ENCODE measurements around the gene ACSBG1.

ACSBG1 gene

DNA sequence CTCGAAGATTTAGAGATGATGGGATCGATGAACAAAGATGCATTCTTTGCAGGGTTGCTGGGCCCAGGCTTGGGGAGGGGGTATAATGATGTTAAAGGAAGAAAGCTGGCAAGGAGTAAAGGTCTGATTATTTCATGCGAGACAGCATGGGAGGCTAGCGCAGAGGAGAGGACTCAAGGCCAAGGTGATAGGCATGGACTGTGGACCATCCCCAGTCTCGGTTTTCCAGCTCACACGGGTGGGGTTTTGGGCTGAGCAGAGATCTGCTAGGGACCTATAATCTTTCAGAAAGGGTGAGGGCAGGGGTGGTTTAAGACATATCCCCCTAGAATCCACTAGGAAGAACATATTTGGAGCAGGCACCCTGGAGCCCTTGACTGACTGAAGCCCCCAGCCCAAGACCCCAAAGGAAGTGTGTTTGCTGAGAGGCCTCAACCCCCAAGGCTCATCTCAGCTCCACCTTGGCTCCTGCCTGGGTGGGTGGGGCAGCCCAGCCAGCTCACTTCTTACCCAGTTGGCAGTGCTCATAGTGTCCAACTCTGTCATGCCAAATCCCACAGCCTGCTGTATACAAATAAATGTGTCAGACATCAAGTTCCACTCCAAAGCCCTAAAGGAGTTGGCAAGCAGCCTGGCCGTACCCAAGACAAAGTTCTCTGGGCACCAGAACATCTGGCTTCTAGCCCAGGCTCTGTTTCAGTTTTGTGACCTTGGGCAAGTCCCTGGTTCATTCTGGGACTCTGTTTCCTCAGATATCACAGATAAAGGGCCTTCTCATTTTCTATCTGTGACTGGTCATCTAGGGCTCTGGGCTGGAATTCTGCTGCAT is 17.9 kb downstream of the ACSBG1 start:
- DNase-seq = no peak

DNA sequence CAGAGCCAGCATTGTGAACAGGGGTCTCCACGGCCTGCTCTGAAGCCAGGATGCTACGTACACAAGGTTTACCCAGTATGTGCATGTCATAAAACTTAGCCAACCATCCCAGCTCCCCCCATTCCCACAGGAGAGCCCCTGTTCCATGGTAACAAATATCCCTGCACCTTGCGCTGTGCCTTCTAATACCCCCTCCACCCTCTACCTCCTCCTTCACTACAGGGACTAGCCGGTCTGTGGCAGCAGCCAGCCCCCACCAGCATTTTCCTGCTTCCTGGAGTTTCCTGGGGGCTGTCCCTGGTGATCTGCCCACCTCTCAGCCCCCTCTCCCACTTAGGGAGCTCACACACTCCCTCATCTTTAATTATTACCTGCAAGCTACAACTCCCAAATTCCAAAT is 20.4 kb downstream of the ACSBG1 start:
- no peak for DNase-seq

DNA sequence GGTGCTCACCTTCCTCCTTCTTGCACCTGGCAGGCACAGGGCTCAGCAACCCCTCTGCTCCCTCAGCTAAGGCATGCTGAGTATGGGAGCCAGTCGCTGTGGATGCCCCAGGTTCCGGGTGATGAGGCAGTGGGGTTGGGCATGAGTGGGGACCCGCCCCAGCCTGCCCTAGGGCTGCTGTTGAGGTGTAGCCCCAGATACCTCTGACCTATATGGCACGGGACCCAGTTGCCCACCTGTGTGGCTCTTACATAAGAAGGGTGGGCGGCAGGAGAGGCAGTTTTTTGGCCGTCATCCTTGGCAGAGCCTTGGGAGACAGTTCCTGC is 21.0 kb downstream of the ACSBG1 start:
- no peak for DNase-seq

DNA sequence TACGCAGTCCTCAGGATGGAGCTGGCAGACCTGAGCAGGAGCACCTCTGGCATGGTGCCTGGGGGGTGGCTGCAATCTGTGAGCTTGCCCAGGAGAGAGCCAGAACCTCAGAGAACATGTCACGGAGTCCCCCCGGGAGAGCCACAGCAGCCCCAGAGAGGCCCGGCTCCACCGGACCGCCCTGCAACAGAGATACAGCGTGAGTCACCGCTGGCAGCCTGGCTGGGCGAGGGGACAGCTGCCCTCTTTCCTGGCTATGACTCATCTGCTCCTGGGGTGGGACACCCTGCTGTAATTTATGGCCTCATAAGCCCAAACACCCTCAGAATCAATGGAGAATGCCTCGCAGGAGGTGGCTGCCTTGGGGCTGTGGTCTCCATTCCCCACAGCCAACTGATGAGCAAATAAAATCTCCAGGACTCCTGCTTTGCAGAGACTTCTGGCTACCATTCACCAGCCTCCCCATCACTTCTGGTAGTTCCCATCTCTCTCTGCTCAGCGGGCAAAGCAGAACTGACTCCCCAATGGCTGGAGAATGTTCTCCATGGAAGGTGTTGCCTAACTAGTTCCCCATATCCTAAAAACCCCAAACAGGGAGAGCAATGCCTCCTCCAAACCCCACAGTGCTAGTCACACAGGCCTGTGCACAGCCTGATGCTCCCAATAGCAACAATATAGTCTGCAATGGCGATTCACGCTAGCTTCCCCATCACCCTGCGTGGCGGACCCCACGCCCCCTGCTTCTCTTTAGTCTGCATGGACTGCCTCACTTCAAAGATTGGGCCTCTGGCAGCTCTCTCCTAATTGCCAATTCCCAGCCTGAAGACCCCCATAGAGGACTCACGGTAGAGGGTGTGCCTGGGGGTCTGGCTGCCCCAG is 21.6 kb downstream of the ACSBG1 start:
- DNase-seq = no peak

DNA sequence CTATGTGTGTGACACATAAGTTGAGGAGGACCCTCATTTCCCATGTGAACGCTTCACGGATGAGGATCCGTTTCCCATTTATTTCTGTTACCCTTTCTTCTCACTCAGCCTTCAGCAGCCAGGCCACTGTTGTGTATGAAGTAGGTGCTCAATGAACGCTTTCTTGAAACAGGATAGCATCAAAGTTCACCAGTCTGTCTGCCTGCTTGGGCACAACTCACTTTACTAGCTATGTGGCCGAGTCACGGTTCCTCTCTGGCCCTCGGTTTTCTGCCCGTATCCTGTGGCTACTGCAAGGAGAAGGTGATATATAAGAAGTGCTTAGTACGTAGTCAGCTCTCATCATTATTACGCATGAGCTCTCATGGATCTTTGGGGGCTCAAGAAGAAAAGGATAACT is 22.4 kb downstream of the ACSBG1 start:
- no peak for DNase-seq

DNA sequence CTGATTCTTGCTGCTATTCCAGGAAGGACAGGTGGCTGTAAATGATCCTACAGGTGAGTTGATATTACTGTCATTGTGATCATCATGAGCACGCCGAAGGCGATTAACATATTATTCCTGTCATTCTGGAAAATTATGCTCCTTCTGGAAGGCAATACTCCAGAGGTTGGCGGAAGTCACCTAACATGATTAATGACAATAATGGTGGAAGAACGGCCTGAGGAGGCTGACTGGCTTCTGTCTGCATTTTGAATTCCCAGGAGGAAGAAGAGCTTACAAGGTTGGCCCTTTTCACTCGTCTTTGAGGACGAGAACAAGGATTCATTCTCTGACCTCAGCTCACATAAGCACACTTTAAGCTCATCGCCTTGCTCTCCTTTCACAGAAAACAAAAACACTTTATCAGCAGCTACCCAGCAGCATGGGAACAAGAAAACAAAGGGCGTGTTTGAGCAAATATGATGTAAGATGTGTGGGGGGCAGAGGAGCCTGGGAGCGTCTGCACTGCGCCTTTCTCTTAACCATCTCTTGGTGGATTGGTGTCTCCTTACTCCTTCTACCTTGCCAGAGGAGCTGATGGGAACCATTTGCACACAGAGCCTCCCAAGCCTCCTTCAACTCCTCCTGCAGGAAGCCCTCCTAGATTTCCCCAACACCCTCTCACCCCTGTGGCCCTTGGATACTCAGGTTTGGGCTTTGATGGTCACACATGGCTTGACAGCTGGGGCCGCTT is 23.0 kb downstream of the ACSBG1 start:
- no peak for DNase-seq

DNA sequence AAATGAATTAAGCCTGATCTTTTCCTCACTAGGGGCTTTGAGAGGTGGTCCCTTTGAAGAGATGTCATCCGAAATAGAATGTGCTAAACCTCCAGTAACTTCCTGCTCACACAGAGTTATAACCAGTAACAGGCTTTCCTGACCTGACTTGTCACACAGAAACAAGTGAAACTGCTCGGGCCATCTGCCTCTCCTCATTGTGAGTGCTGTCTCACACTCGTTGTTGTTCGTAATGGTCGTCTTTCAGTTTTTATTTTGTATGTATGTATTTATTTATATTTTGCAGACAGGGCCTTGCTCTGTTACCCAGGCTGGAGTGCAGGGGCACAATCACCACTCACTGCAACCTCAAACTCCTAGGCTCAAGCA is 24.0 kb downstream of the ACSBG1 start:
- no peak for DNase-seq

DNA sequence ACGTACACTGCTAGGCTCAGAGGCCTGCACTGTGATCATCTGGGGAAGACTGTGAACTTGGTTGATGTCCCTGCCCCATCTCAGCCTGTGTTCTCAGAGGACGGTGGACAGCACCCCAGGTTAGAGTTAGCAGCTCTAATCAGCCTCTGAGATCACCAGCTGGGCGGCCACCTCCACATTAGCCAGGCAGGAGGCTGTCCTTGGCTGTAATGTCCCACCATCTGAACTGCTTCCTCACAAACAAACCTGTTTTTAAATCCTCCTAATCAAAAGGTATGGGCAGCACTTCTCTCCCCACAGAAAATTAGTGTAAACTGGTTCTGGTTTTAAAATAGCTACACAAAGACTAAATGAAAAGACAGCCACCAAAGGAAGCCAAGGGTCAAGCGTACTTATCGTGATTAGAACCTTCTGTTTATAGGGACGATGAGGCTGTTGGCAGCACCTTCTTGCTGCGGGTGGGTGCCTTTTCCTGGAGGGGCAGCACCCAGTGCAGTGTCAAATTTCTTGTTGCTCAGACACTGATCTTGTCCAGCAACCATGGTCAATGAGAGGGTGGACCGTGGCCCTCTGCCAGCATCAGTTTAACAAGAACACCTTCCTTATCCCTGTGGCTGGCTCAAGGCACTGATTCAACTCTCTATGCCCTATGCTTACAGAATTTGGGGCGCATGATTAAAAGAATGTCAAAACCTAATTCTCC is 24.6 kb downstream of the ACSBG1 start:
- no peak for DNase-seq

DNA sequence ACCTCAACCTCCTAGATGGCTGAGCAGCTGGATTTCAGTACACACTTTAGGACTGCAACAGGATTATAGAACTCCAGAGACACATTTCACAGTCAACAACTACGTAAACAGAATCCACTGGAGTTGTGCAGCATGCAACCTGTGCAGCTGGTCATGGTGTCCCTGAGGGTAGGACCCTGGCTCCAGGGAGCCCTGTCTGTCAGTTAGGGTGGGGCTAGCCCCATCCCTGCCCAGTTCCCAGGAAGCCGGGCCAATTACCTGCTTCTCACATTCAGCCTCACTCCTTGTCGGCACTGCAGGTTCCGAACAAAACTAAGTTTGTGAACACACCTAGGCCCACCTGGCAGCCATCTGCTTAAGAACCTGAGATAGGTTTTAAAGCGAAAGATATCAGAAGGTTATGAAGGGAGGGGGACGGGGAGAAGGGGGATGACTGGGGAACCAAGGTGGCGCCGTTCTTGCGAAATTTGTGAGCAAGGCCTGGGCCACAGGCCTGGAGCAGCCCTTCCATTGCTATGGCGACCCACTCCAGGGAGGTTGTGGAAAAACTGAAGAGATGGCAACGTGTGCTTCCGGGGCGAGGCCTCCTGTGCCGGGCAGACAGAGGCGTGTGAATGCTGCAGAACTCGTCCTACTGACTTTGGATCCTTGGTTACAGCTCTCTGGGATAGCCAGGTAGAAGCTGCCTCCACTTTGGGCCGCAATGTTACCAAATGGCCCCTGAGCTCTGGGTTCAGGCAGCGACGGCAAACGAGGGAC is 25.3 kb downstream of the ACSBG1 start:
- DNase-seq = no peak

DNA sequence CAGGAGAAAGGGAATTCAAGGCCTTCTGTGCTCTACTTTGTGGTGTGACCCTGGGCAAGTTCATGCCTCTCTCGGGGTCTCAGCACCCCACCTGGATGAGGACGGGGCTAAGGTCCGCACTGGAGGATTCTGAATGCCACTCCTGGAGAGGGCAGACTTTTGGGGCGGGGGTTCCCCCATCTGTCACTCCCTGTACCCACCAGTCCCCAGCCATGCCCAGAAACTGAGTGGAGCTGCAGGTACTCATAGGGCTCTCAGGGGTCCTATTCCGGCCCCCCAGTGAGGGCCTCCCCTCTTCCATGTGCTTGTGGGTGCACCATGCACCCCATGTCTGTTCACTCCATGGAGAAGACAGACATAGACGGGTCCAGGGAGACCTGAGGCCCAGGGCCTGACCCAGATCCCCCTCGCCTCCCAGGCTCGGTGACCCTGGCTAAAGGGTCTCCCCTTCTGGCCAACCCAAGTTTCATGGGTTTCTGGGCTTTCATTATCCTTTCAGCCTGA is 26.0 kb downstream of the ACSBG1 start:
- DNase-seq = no peak

DNA sequence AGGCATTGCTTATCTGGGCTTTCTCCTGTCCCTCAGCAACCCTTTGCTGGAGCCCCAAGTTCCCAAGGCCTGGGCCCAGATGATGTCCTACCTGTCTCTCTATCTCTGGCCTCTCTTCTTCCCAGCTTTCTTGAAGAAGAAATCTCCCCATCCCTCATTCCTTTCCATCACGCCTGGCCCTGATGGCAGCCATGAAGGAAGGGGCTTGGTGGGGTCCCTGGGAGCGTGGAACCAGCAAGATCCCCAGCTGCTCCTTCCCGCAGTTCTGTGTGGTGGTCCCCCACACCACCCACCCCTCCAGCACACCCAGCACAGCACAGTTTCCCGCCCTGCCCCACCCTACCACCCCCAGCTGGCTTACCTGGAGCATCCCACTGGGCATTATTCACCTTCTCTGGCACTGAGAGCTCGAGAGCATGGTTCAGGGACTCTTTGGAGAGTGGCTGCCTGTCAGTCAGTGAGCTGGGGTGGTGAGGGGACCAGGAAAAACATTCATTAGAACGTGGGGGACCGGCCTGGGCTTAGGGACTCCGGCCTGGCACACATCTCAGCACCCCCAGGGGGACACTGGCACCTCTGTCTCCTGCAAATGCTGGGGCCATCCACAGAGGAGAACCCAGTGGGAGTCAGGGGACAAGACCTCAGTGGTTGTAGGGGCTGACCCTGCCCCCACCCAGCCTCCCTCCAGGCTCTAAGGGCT is 26.6 kb downstream of the ACSBG1 start:
- DNase-seq = no peak

DNA sequence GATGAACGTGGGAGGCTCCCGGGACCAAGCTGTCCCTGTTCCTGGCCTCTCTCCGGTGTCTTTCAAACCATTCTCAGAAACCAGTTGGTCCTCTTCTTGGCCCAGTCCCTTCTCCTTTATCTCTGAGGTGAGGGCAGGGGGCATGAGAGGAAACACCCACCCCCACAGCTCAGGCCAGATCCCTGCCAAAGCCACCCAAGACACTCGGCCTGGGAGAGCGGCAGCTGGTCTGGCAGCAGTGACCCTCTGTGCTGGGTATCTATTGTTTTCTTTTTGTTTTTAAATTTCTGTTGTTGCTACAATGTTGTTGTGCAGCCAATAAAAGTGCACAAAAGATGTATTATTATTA is 27.3 kb downstream of the ACSBG1 start:
- DNase-seq = no peak

DNA sequence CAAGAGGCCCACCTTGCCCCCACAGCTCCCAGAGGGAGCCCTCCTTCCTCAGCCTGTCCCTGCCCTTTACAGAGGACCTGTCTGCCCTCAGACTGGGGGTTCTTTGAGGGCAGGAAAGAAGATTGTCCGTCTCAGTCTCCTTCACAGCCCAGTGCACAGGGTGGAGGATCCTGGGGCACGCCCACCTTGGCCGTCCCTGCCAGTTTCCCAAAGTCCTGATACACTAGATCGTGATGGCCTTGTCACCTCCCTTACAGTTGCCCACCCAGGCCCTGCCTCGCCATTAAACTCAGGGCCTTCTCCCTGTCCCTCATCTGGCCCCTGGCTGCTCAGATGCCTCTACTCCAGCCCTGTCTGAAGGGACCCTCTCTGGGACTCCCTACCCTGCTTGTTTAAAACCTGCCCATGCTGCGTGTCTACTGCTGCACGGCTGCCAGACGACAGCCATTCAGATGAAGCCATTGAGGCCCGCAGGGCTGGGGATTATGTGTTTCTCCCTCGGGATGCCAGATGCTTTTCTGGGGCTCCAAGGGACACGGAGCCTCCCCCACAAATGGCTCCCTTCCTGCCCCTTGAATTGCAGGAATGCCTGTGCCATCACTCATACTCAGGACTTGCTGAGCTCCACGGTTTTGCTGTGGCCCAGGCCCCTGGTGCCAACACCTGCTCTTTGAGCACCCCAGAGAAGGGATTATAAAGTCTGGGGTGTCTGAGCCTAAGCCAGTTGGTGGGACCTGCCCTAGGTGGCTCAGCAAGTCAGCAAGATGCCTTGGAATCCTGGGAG is 27.8 kb downstream of the ACSBG1 start:
- DNase-seq = no peak

DNA sequence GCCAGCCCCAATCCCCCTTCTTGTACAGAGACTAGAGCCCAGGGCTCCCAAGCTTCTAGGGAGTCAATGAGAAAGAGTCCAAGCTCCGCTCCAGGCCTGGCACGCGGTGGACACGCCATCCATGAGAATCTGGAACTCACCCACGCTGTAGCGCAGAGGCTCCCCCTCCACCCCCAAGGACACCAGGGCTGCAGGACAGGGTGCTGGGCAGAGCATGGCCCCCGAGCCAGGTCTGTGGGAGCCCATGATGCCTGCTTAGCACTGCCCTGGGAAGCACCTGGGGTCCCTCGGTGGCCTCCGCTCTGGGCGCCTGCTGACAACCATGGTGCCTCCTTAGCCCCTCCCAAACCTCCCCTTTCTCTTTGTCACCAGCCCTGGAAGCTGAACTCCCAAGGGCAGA is 28.5 kb downstream of the ACSBG1 start:
- no peak for DNase-seq

DNA sequence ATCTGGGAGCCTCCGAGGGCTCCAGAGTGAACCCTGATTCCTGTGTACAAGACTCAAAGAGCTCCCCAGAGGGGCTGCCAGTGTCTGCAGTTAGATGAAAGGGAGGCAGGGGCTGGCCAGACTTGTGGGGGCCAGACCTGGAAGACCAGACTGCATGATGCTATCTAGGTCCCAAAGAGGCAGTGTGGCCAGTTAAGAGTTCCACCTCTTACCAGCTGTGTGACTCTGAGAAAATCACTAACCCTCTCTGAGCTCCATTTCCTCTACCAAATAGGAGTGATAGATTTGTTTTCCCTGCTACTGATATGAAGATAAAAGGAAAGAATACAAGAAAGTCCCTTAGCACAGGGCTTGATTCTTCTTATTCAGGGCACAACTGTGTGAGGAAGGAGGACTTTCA is 29.0 kb downstream of the ACSBG1 start:
- no peak for DNase-seq

DNA sequence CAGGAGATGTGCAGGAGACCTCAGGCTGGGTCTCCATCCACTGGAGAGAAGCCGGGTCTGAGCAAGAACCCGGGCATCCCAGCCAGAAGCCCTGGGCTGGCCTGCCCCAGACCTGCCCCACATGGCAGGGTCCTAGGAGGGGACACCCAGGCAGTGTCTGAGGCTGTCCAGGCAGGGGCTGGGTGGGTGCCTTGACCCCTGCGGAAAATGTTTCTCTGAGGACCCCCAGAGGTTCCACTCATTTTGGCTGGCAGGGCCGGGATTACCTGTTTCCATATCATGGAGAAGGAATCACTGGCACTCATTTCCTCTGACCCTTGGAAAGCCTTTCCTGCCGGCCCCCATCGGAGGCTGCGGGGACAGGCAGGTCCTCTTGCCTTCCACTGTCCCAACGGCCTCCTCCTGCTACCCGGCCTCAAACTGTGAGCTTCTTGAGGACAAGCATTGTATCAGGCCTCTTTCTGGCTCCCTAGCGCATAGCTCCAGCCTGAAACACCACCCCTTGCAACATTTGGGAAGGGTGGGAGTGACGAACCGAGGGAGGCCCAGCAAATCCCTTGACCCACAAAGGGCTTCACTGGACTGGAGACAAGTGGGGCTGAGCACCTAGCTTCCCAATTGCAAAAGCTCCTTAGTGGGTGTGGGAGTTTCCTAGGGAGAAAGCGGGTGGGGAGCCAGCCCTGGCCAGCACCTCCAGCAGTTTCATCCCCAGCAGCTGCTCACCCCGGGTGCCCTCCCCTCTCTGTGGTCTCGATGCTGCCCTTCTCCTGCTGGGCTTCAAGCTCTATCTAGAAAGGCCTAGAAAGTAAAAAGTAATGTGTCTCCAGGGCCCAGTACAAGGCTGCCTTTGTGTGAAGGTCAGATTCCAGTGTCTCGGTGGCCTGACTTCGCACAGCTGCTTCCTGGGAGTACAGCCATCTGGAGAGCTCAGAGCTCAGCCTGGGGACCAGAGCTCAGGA is 29.7 kb downstream of the ACSBG1 start:
- DNase-seq = no peak

DNA sequence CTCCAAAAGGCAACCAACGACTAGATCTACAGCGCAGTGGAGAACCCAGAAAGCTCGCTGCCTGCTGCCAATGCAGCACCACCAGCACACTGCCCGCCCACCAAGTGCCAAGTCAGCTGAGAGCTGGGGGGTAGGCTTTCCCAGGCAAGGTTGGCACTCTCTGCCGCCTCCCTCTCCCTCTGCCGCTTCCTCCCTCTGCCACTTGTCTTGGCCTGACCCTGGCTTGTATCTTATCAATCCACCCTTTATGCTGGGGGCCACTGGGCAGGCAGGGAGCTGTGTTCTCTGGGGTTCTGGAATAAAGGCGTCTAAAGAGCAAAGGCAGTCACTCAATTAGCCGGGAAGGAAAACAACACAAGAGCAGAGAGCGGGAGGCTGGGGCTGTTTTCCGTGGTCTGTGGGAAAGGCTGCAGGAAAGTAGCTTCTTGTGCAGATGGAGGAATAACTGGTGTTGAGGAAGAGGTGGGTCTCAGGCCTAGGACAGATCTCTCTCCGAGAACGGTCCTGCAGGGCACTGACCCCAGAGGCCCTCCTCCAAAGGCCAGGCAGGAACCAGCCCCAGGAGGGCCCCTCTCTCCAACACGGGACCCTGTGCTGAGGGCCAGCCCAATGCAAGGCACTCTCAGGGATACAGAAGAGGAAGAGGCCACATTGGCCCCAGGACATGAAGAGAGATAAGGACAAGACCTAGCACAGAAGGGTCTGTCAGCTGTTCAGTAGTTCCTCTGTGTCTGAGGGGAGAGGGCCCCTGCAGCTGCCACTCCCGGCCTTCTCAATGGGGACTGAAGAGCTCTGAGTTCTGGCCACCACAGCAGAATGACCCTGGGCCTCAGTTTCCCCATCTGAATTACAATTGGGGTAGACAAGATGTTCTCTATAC is 30.8 kb downstream of the ACSBG1 start:
- no peak for DNase-seq

Data from NCI-H187 (cell line).